HEK293 (cell line): ENCODE results near the gene KLHL17.

Experiments used
- CTCF ChIA-PET: fragments of 350-600 bp; formaldehyde crosslinking; extraction: SDS; loops from one replicate; lab custom pipeline; 2021; ENCODE audit warnings: antibody characterized with exemption; lab: Yijun Ruan, JAX
- POLR2A ChIA-PET: fragments of 300-600 bp; formaldehyde crosslinking; extraction: SDS; loops from one replicate; lab custom pipeline; 2020; ENCODE audit warnings: antibody characterized with exemption, inconsistent platforms; lab: Yijun Ruan, JAX
- H3K27ac ChIP-seq: fragments of 200-500 bp; sonication (Bioruptor generic); 2 replicates; pipeline ENCODE4 v1.5.1; 2014; ENCODE audit warnings: low read depth, low read length, control low read depth, inconsistent platforms; ENCODE audit errors: extremely low read depth
- H3K36me3 ChIP-seq, 2 experiments: fragments of 200-500 bp in 1 of 2; sonication (Bioruptor generic) in 1 of 2; 1 replicate in 1 of 2; 2 replicates in 1 of 2; pipeline ENCODE4 v1.5.1; 2014 to 2017; ENCODE audit warnings: inconsistent platforms in 2 of 2, low read length in 2 of 2; ENCODE audit not compliant: control insufficient read depth in 2 of 2, insufficient read depth in 1 of 2
- H3K4me1 ChIP-seq: fragments of 200-500 bp; sonication (Bioruptor generic); 2 replicates; pipeline ENCODE4 v1.5.1; 2014; ENCODE audit warnings: mild to moderate bottlenecking, low read length, inconsistent platforms; ENCODE audit not compliant: control insufficient read depth, insufficient read depth
- H3K4me3 ChIP-seq: 2 replicates; pipeline ENCODE4 v1.5.1; 2011; ENCODE audit warnings: low read depth, mild to moderate bottlenecking, control low read depth, low read length, moderate library complexity
- H3K9me3 ChIP-seq: fragments of 200-500 bp; sonication (Bioruptor generic); 2 replicates; pipeline ENCODE4 v1.5.1; 2014; ENCODE audit warnings: low read depth, low read length, inconsistent platforms; ENCODE audit not compliant: control insufficient read depth, insufficient read depth
- BCL11A ChIP-seq: fragments of 450-650 bp; formaldehyde crosslinking; IDR thresholded peaks from 2 replicates; pipeline ENCODE4 v1.5.1; 2016; ENCODE audit warnings: low read depth, missing biosample characterization, missing genetic modification characterization
- HOXC10 ChIP-seq: sonication (generic); formaldehyde crosslinking; IDR thresholded peaks from 2 replicates; pipeline ENCODE4 v1.8.1; 2023; ENCODE audit warnings: mild to moderate bottlenecking, missing genetic modification reagents
- HOXD13 ChIP-seq: sonication (generic); formaldehyde crosslinking; IDR thresholded peaks from 2 replicates; pipeline ENCODE4 v1.8.0; 2022; ENCODE audit warnings: missing genetic modification reagents, borderline replicate concordance
- KLF8 ChIP-seq: fragments of 450-650 bp; formaldehyde crosslinking; IDR thresholded peaks from 2 replicates; pipeline ENCODE4 v1.5.1; 2016; ENCODE audit warnings: missing biosample characterization, missing genetic modification characterization
- SCRT1 ChIP-seq: fragments of 450-650 bp; formaldehyde crosslinking; IDR thresholded peaks from 2 replicates; pipeline ENCODE4 v1.5.1; 2016; ENCODE audit warnings: missing biosample characterization, missing genetic modification characterization, borderline replicate concordance
- SCRT2 ChIP-seq: fragments of 450-650 bp; formaldehyde crosslinking; IDR thresholded peaks from 2 replicates; pipeline ENCODE4 v1.5.1; 2016; ENCODE audit warnings: missing biosample characterization, missing genetic modification characterization
- SP2 ChIP-seq: fragments of 450-650 bp; formaldehyde crosslinking; IDR thresholded peaks from 2 replicates; pipeline ENCODE4 v1.5.1; 2016; ENCODE audit warnings: missing biosample characterization, missing genetic modification characterization
- SP3 ChIP-seq: fragments of 450-650 bp; formaldehyde crosslinking; IDR thresholded peaks from 2 replicates; pipeline ENCODE4 v1.5.1; 2016; ENCODE audit warnings: missing biosample characterization, missing genetic modification characterization
- YY1 ChIP-seq: fragments of 450-650 bp; formaldehyde crosslinking; IDR thresholded peaks from 2 replicates; pipeline ENCODE4 v1.5.1; 2018; ENCODE audit warnings: missing biosample characterization, missing genetic modification characterization
- YY2 ChIP-seq: fragments of 450-650 bp; formaldehyde crosslinking; IDR thresholded peaks from 2 replicates; pipeline ENCODE4 v1.5.1; 2016; ENCODE audit warnings: missing biosample characterization, missing genetic modification characterization
- ZNF121 ChIP-seq: fragments of 450-650 bp; formaldehyde crosslinking; IDR thresholded peaks from 2 replicates; pipeline ENCODE4 v1.5.1; 2016; ENCODE audit warnings: missing biosample characterization, missing genetic modification characterization
- ZNF133 ChIP-seq: fragments of 450-650 bp; formaldehyde crosslinking; IDR thresholded peaks from 2 replicates; pipeline ENCODE4 v1.5.1; 2016; ENCODE audit warnings: missing biosample characterization, missing genetic modification characterization
- ZNF223 ChIP-seq: fragments of 450-650 bp; formaldehyde crosslinking; IDR thresholded peaks from 2 replicates; pipeline ENCODE4 v1.5.1; 2016; ENCODE audit warnings: missing biosample characterization, missing genetic modification characterization
- ZNF394 ChIP-seq: fragments of 450-650 bp; formaldehyde crosslinking; IDR thresholded peaks from 2 replicates; pipeline ENCODE4 v1.5.1; 2016; ENCODE audit warnings: missing biosample characterization, missing genetic modification characterization, mild to moderate bottlenecking, moderate library complexity, borderline replicate concordance
- ZNF513 ChIP-seq: fragments of 450-650 bp; IDR thresholded peaks from 2 replicates; pipeline ENCODE4 v1.5.1; 2018; ENCODE audit warnings: missing biosample characterization, missing genetic modification characterization
- ZNF600 ChIP-seq: fragments of 450-650 bp; formaldehyde crosslinking; IDR thresholded peaks from 2 replicates; pipeline ENCODE4 v1.5.1; 2016; ENCODE audit warnings: missing biosample characterization, missing genetic modification characterization
- ZNF624 ChIP-seq: fragments of 450-650 bp; formaldehyde crosslinking; IDR thresholded peaks from 2 replicates; pipeline ENCODE4 v1.5.1; 2017; ENCODE audit warnings: missing biosample characterization, missing genetic modification characterization
- ZNF626 ChIP-seq: fragments of 450-650 bp; sonication (Bioruptor Pico); formaldehyde crosslinking; IDR thresholded peaks from 2 replicates; pipeline ENCODE4 v1.5.1; 2018; ENCODE audit warnings: missing biosample characterization, missing genetic modification characterization, inconsistent platforms
- ZNF747 ChIP-seq: fragments of 450-650 bp; formaldehyde crosslinking; IDR thresholded peaks from 2 replicates; pipeline ENCODE4 v1.5.1; 2016; ENCODE audit warnings: missing biosample characterization, missing genetic modification characterization
- TF ChIP-seq, protein P1 (sequence below): fragments of 450-650 bp; formaldehyde crosslinking; IDR thresholded peaks from 2 replicates; pipeline ENCODE4 v1.5.1; 2016; ENCODE audit warnings: missing biosample characterization, missing genetic modification characterization
- TF ChIP-seq, protein P2 (sequence below): fragments of 450-650 bp; formaldehyde crosslinking; IDR thresholded peaks from 2 replicates; pipeline ENCODE4 v1.5.1; 2016; ENCODE audit warnings: missing biosample characterization, missing genetic modification characterization
- TF ChIP-seq, protein P3 (sequence below): fragments of 450-650 bp; formaldehyde crosslinking; IDR thresholded peaks from 2 replicates; pipeline ENCODE4 v1.5.1; 2016; ENCODE audit warnings: missing biosample characterization, missing genetic modification characterization

Gene KLHL17

DNA sequence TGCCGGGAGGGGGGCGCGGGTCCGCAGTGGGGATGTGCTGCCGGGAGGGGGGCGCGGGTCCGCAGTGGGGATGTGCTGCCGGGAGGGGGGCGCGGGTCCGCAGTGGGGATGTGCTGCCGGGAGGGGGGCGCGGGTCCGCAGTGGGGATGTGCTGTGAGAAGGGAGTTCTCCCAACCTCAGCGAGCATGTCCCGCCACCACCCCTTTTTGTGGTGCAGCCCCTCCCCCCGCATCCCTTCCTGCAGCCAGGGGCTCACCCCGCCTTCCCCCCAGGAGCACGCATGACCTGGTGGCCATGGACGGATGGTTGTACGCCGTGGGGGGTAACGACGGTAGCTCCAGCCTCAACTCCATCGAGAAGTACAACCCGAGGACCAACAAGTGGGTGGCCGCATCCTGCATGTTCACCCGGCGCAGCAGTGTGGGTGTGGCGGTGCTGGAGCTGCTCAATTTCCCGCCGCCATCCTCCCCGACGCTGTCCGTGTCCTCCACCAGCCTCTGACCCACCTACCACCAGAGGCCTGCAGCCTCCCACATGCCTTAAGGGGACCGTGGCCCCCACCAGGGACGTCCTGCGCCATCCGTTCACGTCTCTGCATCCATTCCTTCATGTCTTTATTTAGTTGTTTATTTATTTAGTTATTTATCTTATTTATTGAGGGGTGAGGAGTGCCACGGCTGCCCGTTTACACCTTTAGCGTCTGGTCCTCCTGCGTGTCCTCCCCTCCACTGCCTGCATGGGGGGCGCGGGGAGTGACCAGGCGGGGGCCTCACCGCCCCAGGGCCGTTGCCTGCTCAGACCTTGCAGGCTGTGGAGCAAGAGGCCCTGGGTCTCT, 4.5 kb downstream of the KLHL17 start (continued):
- TF ChIP-seq KLF8 (tag by site-specific recombination), result peak; percentile 24; the same call in 1 of the 2 replicates
- no peak for TF ChIP-seq YY1 (tag by site-specific recombination)
- TF ChIP-seq, protein P1, sequence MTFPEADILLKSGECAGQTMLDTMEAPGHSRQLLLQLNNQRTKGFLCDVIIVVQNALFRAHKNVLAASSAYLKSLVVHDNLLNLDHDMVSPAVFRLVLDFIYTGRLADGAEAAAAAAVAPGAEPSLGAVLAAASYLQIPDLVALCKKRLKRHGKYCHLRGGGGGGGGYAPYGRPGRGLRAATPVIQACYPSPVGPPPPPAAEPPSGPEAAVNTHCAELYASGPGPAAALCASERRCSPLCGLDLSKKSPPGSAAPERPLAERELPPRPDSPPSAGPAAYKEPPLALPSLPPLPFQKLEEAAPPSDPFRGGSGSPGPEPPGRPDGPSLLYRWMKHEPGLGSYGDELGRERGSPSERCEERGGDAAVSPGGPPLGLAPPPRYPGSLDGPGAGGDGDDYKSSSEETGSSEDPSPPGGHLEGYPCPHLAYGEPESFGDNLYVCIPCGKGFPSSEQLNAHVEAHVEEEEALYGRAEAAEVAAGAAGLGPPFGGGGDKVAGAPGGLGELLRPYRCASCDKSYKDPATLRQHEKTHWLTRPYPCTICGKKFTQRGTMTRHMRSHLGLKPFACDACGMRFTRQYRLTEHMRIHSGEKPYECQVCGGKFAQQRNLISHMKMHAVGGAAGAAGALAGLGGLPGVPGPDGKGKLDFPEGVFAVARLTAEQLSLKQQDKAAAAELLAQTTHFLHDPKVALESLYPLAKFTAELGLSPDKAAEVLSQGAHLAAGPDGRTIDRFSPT (tag by site-specific recombination), result 0 out of 2 replicates have a peak, but pooled peaks have one; percentile 12
- TF ChIP-seq HOXC10 (CRISPR knock-in tag), result no peak
- TF ChIP-seq ZNF133 (tag by site-specific recombination), result no peak
- TF ChIP-seq ZNF747, result no peak
- TF ChIP-seq ZNF626, result no peak
- TF ChIP-seq SCRT2 (tag by site-specific recombination), result peak; percentile 90
- TF ChIP-seq ZNF513 (tag by site-specific recombination), result no peak
- TF ChIP-seq SCRT1 (tag by site-specific recombination), result peak; percentile 80
- TF ChIP-seq ZNF624, result no peak
- TF ChIP-seq YY2, result no peak
- TF ChIP-seq HOXD13 (CRISPR knock-in tag), result no peak

- H3K4me3 ChIP-seq, result no peak overlapping the region
- peaks cover 0 to 38% of the 10 kb centered on the region in 2 experiments; a peak in 1 of 3 replicates for H3K36me3 ChIP-seq
- H3K9me3 ChIP-seq, result no peaks in the 10 kb centered on the region
- no peak overlapping the region for H3K27ac ChIP-seq
- ChIA-PET POLR2A (no interaction called here), CTCF (interaction anchor here (1.0 to 1.4 kb wide), 2 partner anchors 19 to 36 kb away, joined by 3 to 9 read pairs; no protein-coding TSS in a partner anchor)
- TF ChIP-seq ZNF600 (tag by site-specific recombination) (peak; percentile 70; the same call in 1 of the 2 replicates), BCL11A (tag by site-specific recombination) (peak; percentile 7; the same call in 1 of the 2 replicates), ZNF223 (tag by site-specific recombination) (0 out of 2 replicates have a peak, but pooled peaks have one; percentile 15), HOXC10 (CRISPR knock-in tag) (0 out of 2 replicates have a peak, but pooled peaks have one; percentile 5), ZNF394 (tag by site-specific recombination) (no peak)
- peaks cover 5% of the 10 kb centered on the region for H3K4me1 ChIP-seq
Observed at GRCh38 chr1:965526-966134, 5.2 kb downstream of the KLHL17 start.

DNA sequence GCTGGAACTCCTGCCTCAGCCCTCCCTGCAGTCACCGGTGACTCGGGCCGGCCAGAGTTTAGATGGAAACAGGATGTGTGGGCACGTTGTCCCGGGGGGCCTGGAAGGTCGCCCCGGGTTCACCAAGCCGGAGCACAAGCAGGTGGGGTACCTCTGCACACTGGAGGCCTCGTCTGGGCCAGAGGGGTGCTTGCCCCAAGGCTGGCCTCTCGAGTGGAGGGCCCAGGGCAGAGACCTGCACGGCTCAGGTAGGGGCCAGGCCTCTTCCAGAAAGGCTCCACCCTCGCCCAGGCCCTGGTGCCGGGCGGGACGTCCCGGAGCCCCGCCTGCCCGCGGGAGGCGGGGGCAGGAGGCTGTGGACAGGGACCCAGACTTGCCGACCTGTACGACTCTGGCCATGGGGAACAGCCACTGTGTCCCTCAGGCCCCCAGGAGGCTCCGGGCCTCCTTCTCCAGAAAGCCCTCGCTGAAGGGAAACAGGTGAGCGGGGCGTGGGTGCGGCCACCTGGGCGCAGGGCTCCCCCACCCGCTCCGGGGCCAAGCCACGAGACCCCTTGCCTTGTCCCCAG, 5.8 kb downstream of the KLHL17 start, which contains the start of gene PLEKHN1:
TSS of gene PLEKHN1 (plus strand) at position 348 of the 569 bp plus-strand sequence. CDS start at position 398, 50 bp downstream.
- peak within 1 kb of the TSS; percentile 51 for H3K4me3 ChIP-seq
- H3K27ac ChIP-seq, result peak within 1 kb of the TSS; percentile 75
- ChIA-PET CTCF (interaction anchor here (0.5 to 1.5 kb wide), 4 partner anchors 18 to 1229 kb away, joined by 3 to 4 read pairs (median 3); no protein-coding TSS in a partner anchor), POLR2A (interaction anchor here (0.6 to 1.5 kb wide), 11 partner anchors 8 to 188 kb away, joined by 3 to 28 read pairs (median 3); partner anchors contain the start of genes AGRN, HES4 and NOC2L)
- H3K4me1 ChIP-seq, result peaks cover 5% of the 10 kb centered on the region
- peaks cover 0 to 38% of the 10 kb centered on the region in 2 experiments; a peak in 1 of 3 replicates for H3K36me3 ChIP-seq
- H3K9me3 ChIP-seq, result no peaks in the 10 kb centered on the region
- TF ChIP-seq SP3 (tag by site-specific recombination) (peak; percentile 69), SP2 (tag by site-specific recombination) (peak; percentile 65), ZNF121 (peak; percentile 35; the same call in 1 of the 2 replicates), ZNF394 (tag by site-specific recombination) (no peak)
- TF ChIP-seq, protein P2, sequence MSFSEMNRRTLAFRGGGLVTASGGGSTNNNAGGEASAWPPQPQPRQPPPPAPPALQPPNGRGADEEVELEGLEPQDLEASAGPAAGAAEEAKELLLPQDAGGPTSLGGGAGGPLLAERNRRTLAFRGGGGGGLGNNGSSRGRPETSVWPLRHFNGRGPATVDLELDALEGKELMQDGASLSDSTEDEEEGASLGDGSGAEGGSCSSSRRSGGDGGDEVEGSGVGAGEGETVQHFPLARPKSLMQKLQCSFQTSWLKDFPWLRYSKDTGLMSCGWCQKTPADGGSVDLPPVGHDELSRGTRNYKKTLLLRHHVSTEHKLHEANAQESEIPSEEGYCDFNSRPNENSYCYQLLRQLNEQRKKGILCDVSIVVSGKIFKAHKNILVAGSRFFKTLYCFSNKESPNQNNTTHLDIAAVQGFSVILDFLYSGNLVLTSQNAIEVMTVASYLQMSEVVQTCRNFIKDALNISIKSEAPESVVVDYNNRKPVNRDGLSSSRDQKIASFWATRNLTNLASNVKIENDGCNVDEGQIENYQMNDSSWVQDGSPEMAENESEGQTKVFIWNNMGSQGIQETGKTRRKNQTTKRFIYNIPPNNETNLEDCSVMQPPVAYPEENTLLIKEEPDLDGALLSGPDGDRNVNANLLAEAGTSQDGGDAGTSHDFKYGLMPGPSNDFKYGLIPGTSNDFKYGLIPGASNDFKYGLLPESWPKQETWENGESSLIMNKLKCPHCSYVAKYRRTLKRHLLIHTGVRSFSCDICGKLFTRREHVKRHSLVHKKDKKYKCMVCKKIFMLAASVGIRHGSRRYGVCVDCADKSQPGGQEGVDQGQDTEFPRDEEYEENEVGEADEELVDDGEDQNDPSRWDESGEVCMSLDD, result 0 out of 2 replicates have a peak, but pooled peaks have one; percentile 7
- TF ChIP-seq, protein P3, sequence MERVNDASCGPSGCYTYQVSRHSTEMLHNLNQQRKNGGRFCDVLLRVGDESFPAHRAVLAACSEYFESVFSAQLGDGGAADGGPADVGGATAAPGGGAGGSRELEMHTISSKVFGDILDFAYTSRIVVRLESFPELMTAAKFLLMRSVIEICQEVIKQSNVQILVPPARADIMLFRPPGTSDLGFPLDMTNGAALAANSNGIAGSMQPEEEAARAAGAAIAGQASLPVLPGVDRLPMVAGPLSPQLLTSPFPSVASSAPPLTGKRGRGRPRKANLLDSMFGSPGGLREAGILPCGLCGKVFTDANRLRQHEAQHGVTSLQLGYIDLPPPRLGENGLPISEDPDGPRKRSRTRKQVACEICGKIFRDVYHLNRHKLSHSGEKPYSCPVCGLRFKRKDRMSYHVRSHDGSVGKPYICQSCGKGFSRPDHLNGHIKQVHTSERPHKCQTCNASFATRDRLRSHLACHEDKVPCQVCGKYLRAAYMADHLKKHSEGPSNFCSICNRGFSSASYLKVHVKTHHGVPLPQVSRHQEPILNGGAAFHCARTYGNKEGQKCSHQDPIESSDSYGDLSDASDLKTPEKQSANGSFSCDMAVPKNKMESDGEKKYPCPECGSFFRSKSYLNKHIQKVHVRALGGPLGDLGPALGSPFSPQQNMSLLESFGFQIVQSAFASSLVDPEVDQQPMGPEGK (tag by site-specific recombination), result no peak; the same call in 1 of the 2 replicates
